DMS 273 treated with DMSO at 0.1 percent for 48 hours (cell line): ENCODE data around the gene LRRC25.
"Not testable (repeated sequence)": the region's sequence is repeated elsewhere in the genome, so short reads cannot be mapped to it uniquely, and the experiment has no call there.

Source experiments
- DNase-seq: peaks from one replicate; lab custom pipeline; 2025; lab: John Stamatoyannopoulos, UW

The LRRC25 gene

DNA sequence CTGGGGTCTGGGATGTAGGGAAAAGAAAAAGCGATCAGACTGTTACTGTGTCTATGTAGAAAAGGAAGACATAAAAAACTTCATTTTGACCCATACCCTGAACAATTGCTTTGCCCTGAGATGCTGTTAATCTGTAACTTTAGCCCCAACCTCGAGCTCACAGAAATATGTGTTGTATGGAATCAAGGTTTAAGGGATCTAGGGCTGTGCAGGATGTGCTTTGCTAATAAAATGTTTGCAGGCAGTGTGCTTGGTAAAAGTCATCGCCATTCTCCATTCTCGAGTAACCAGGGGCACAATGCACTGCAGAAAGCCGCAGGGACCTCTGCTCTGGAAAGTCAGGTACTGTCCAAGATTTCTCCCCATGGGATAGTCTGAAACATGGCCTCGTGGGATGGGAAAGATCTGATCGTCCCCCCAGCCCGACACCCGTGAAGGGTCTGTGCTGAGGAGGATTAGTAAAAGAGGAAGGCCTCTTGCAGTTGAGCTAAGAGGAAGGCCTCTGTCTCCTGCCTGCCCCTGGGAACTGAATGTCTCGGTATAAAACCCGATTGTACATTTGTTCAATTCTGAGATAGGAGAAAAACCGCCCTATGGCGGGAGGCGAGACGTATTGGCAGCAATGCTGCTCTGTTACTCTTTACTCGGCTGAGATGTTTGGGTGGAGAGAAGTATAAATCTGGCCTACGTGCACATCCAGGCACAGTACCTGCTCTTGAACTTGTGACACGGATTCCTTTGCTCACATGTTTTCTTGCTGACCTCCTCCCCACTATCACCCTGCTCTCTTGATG is 5.2 kb upstream of the LRRC25 start:
- DNase-seq: not testable (repeated sequence)

DNA sequence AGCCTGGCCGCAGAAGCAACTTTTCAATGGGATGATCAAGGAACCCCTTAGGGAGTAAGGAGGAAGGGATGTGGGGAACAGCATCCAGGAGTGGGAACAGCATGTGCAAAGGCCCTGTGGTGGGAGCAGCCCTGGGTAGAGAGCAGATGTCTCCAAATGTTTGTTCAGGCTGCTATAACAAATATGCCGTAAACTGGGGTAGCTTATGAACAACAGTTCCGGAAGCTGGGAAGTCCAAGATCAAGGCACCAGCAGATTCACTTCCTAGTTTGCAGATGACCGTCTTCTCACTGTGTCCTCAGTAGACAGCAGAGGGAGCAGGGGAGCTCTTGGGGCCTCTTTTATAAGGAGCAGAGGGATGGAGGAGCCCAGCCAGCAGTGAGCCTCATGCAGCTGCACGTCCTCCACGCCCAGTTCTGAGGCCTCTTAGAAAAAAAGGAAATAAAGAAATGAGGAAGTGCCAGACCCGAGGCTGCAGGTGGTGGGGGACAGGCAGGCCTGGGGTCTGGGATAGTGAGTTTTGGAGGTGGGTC is 4.2 kb upstream of the LRRC25 start:
- peak; percentile 27 for DNase-seq

DNA sequence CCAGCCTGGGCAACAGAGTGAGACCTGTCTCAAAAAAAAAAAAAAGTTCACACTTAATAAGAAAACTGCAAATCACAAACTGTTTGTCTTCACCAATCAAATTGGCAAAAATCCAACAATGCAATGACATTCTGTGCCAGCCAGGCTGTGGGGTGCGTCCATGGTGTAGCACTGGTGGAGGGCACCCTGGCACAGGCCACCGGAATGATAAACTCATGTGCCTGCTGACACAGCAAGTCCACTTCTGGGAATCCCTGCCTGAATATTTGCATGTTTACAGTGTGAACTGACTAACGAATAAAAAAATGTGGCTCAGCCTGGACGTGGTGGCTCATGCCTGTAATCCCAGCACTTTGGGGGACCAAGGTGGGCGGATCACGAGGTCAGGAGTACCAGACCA is 1.6 kb upstream of the LRRC25 start:
- no peak for DNase-seq

DNA sequence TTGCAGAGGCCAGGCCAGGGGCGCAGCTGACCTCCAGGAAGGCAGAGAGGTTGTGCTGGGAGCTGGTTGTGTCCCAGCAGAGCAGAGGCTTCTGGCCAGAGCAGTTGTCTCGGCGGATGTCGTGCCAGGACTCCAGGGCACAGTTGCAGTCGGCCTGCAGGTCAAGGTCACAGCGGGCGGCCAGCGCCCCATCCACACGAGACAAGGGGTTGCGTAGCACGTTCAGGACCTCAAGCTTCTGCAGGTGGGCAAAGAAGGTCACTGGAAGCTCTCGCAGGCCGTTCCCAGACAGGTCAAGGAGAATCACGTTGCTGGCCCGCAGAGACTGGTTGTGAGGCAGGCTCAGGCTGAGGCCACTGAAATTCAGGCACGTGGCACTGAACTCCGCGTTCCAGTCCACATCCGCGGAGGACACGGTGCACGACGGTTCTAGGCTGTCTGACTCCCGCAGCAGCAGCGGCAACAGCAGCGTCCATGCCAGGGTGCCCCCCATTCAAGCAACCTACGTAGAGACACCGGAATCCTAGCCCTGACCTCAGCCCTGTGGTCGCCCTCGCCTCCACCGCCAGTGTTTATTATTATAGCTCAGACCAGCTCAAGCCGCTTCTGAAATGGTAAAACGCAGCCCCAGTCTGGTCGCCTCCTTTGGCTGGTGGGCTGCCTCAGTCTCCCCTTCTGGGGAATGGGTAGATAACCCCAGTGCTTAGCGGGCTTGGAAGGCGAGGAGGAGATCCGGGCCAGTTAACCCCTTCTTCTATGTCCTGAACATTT is 766 bp downstream of the LRRC25 start:
- no peak for DNase-seq

DNA sequence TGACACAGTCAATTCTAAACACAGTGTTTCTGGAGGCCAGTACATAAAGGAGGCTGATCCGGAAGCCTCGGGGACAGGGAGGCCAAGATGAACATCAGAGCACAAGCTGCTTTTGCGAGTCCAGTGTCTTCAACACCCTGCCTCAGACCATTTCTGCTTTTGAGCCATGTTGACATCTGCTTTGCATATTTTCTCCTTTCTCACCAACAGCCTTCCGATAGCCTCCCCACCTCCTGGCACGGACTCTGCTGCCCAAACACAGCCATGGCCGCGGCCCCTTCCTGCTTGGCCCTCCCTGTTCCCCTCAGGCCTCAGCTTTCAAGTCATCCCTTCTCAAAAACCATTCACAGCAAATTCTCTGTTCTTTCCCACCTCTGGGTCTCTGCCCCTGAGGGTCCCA is 3.6 kb downstream of the LRRC25 start:
- DNase-seq: no peak

DNA sequence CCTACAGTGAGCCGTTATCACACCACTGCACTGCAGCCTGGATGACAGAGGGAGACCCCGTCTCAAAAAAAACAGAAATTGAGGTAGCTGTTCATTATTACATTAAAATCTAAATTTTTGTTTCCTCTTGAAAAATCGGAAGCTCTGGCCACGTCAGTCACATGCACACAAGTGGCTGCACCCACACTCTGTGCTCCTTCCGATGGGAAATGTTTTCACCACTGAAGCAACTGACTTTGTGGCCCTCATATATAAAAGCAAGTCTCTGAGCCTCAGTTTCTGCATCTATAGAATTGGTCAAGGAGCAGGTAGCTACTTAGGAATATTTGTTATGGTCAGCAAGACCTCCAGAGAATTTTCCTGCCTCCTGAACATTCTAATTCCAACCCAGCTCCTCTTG is 4.5 kb downstream of the LRRC25 start:
- no peak for DNase-seq

DNA sequence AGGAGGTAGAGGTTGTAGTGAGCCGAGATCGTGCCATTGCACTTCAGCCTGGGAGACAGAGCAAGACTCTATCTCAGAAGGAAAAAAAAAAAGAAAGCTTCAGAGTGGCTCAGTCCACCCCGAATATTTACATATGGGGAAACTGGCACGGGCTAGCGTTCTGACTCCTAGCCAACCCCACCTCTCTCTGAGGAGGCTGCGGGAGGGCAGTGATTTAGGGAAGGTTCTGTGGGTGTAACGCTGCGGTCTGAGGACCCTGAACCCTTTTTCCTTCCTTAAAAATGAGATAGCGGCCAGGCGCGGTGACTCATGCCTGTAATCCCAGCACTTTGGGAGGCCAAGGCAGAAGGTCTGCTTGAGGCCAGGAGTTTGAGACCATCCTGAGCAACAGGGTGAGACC is 5.0 kb downstream of the LRRC25 start:
- DNase-seq: no peak

DNA sequence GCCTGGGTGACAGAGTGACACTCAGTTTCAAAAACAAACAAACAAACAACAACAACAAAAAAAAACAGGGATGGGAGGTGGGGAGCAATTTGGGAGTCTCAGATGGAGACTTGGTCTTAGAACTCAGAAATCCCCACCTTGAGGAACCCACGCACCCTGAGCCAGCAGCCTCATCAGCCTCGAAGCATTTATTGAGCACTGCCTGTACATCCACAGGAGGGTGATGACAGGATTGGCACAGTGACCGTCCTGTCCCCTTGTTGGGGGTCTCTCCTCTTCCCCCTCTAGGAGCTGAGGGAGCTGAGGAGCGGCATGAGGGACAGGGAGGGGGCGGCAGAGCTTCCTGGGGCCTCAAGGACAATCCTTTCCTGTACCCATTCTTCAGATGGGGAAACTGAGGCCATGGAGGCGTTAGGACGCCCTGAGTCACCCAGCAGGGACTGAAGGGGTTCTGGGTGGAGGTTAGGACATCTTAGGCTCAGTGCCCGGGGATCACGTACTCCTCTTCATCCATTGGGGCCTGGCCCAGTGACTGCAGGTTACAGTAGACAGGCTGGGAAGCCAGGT is 5.8 kb downstream of the LRRC25 start:
- DNase-seq: no peak

DNA sequence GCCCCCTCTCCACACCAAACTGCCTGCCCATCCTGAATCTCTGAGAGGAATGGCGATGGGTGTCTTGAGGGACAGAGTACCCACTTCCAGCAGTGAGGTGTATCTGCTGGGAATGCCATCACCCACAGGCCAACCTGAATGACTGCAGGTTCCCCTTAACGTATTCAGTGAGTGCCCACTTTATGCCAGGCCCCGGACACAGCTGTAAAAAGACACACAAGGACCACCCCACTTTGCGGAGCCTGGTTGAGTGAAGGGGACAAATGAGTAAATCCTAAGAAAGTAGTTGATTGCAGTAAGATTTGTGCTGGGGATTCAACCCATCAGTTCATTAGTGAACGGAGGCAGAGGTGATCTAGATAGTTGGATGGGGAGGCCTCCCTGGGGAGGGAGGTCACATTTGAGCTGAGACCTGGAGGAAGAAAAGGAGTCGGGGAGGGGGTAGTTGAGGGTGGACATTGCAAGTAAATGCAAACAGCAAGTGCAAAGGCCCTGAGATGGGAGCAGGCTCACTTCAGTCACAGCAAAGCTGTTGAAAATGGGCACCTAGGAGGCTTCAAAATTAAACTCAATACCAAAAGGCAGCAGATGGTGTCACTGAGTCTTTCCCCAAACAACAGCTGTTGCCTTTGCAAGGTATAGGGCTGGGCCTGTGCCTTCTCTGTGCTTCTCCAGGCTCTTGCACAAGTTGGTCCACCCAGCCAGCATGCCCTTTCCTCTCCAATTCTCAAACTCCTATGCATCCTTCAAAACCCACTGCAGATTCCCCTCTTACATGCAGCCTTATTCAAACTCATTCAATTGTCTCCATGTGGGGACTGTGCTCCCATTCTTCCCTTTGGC is 7.1 kb downstream of the LRRC25 start:
- peak; percentile 78 for DNase-seq

DNA sequence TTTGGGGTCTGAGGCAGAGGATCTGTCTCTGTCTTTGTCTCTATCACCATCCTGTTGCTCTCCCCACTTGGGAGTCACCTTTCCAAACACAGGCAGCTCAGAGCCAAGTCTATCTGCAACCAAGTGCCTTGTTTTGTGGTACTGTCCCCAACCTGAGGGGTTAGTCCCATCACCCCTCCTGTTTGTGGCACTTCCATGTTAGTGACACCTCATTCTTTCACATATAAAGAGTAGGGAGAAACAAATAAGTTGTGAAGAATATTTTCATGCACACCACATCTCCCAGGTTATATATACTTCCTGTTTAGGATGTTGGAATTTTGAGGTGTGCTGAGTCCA is 7.7 kb downstream of the LRRC25 start:
- DNase-seq: no peak

DNA sequence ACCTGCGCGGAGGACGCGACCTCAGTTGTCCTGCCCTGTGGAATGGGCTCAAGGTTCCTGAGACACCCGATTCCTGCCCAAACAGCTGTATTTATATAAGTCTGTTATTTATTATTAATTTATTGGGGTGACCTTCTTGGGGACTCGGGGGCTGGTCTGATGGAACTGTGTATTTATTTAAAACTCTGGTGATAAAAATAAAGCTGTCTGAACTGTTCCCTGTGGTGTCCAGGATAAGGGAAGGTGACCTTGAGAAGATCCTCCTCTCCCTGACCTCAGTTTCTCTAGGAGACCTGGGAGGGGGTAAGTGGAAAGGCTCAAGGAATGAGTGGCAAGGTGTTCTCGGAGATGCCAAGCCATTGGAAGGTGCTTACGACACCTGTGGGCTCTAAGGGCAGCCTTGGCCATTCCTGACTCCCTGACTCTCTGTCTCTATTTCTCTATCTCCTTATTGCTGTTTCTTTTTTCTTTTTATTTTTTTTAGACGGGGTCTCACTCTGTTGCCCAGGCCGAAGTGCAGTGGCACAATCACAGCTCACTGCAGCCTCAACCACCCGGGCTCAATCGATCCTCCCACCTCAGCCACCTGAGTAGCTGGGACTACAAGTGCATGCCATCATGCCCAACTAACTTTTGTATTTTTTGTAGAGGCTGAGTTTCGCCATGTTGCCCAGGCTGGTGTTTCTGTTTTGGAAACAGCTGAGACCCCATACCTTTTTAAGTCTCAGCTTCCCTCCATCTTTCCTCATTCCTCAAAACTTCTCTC is 8.3 kb downstream of the LRRC25 start:
- DNase-seq: no peak

DNA sequence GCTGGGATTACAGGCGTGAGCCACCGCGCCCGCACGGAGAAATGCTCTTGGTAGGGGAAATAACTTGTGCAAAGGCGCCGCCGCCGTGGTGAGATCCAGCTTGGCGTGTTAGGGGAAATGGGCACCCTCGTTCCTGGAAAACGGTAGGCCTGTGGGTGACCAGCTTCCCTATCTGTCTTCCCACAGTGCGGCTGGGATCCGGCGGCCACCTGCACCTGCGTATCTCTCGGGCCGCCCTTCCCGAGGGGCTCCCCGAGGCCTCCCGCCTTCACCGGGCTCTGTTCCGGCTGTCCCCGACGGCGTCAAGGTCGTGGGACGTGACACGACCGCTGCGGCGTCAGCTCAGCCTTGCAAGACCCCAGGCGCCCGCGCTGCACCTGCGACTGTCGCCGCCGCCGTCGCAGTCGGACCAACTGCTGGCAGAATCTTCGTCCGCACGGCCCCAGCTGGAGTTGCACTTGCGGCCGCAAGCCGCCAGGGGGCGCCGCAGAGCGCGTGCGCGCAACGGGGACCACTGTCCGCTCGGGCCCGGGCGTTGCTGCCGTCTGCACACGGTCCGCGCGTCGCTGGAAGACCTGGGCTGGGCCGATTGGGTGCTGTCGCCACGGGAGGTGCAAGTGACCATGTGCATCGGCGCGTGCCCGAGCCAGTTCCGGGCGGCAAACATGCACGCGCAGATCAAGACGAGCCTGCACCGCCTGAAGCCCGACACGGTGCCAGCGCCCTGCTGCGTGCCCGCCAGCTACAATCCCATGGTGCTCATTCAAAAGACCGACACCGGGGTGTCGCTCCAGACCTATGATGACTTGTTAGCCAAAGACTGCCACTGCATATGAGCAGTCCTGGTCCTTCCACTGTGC is 9.1 kb downstream of the LRRC25 start:
- DNase-seq: no peak

DNA sequence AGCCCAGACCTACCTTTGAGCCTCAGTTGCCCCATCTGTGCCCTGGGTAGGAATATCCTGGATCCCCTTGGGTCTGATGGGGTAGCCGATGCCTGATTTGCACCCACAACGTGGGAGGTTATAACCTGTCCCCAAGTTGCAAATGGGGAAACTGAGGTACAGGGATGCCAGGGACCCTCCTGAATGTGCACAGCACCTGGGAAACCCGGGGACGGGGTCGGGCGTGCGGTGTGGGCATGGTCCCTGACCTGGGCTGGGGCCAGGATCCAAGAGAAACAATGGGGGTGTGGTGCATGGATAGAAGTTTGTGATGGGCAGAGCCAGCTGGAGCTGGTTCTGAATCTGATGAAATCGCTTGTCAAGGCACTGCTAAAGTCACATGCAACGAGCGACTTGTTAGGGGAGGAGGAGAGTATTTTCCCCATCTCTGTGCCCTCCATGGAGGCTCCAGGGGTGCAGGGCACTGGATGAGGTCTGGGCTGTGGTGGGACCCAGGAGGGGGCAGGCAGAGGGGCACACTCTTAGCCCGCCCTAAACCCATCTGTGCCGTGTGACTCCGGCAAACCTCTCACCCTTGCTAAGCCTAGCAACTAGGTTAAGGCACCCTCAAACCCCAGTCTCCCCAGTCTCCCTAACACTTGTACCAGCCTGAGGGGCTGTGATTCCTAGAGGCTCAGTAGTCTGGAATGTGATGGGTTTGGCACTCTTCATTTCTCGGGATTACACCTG is 10.7 kb downstream of the LRRC25 start:
- DNase-seq: no peak

DNA sequence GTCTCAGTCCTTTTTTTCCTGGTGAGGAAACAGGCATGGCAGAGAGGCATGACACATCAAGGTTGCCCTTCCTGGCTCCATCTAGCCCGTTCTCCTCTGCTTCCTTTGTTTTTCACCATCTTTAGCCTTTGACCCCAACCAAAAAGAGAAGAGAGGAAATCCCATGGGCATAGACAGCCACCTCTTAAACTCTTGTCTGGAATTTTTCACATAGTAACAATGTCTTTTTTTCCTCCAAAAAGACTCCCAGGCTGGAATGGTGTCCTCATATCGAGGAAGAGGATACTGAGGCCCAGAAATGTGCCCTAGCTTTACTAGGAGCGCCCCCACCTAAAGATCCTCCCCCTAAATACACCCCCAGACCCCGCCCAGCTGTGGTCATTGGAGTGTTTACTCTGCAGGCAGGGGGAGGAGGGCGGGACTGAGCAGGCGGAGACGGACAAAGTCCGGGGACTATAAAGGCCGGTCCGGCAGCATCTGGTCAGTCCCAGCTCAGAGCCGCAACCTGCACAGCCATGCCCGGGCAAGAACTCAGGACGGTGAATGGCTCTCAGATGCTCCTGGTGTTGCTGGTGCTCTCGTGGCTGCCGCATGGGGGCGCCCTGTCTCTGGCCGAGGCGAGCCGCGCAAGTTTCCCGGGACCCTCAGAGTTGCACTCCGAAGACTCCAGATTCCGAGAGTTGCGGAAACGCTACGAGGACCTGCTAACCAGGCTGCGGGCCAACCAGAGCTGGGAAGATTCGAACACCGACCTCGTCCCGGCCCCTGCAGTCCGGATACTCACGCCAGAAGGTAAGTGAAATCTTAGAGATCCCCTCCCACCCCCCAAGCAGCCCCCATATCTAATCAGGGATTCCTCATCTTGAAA is 11.5 kb downstream of the LRRC25 start, which contains the start of gene GDF15:
Gene GDF15, plus strand, starts transcription at position 484 of the 868 bp plus-strand sequence. Its CDS starts 32 bp downstream, at position 516.
- no peak for DNase-seq

DNA sequence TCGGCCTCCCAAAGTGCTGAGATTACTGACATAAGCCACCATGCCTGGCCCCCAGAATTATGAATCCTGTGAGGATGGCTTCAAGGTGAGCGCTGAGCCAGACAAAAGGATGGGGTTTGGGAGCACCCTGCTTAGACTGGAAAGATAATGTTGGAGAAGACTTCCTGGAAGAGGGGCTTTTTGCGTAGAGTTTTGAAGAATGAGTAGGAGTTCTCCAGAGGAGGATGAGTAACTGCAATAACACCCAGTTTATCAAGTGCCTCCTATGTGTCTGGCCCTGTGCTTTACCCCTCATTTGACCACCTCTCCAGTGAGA is 12.1 kb downstream of the LRRC25 start:
- DNase-seq: no peak

DNA sequence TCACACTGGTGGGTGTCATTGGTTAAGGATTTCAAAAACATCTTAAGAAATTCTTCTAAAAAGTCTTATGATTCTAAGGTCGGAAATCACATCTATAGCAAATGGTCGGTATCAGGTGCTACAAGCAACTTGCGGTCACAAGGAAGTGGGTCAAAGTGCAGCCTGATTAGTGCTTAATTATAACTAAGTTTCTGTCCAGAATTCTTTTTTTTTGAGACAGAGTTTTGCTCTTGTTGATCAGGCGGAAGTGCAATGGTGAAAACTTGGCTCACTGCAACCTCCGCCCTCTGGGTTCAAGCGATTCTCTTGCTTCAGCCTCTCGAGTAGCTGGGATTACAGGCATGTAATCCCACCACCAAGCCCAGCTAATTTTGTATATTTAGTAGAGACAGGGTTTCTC is 12.6 kb downstream of the LRRC25 start:
- DNase-seq: no peak

DNA sequence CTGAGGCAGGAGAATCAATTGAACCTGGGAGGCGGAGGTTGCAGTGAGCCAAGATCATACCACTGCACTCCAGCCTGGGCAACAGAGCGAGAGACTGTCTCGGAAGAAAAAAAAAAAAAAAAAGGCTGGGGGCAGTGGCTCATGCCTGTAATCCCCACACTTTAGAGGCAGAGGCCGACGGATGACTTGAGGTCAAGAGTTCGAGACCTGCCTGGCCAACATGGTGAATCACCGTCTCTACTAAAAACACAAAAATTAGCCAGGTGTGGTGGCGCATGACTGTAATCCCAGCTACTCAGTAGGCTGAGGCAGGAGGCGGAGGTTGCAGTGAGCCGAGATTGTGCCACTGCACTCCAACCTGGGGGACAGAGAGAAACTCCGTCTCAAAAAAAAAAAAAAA is 13.8 kb downstream of the LRRC25 start:
- DNase-seq: not testable (repeated sequence)

DNA sequence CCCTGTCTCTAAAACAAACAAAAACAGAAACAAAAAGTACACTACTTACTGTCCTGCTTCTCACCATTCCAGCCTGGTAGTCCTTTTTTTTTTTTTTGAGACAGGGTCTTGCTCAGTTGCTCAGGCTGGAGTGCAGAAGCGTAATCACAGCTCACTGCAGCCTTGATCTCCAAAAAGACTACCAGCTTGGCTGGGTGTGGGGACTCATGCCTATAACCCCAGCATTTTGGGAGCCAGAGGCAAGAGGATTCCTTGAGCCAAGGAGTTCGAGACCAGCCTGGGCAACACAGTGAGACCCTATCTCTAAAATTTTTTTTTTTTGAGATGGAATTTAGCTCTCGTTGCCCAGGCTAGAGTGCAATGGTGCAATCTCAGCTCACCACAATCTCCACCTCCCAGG is 16.6 kb downstream of the LRRC25 start:
- DNase-seq: no peak
